ELR (cell line): ENCODE data around the gene ZNF304.

Source experiments
- DNase-seq: peaks from one replicate; pipeline ENCODE4 v3.0.0-alpha.2; 2015; ENCODE audit warnings: low read depth

ZNF304 gene

GRCh38 chr19:57350877-57351805 lies at the start of gene ZNF304:
Gene ZNF304 (plus strand): TSS chr19:57351271. CDS start chr19:57351665, 394 bp downstream.
- peak; percentile 94 for DNase-seq

- peak; percentile 88 for DNase-seq
Measured at GRCh38 chr19:57302020-57302465, 49.0 kb upstream of the ZNF304 start.

GRCh38 chr19:57302727-57303401 lies 48.2 kb upstream of the ZNF304 start:
- DNase-seq, result peak; percentile 52

- DNase-seq, result no peak
Measured at GRCh38 chr19:57305056-57305455, 46.0 kb upstream of the ZNF304 start.

- no peak for DNase-seq
Measured at GRCh38 chr19:57308514-57308913, 42.6 kb upstream of the ZNF304 start.

GRCh38 chr19:57310792-57311191 lies 40.3 kb upstream of the ZNF304 start:
- no peak for DNase-seq

GRCh38 chr19:57314146-57314545 lies 36.9 kb upstream of the ZNF304 start:
- no peak for DNase-seq

GRCh38 chr19:57317503-57317902 lies 33.6 kb upstream of the ZNF304 start:
- DNase-seq, result no peak

- no peak for DNase-seq
Measured at GRCh38 chr19:57319869-57320179, 31.2 kb upstream of the ZNF304 start.

GRCh38 chr19:57320180-57321084 lies 30.6 kb upstream of the ZNF304 start, which contains the start of gene ZNF543:
Gene ZNF543 (plus strand): TSS chr19:57320472. CDS start chr19:57320854, 382 bp downstream.
- DNase-seq, result peak; percentile 97

- no peak for DNase-seq
Measured at GRCh38 chr19:57321116-57321515, 30.0 kb upstream of the ZNF304 start.

- DNase-seq, result no peak
Measured at GRCh38 chr19:57321751-57322150, 29.3 kb upstream of the ZNF304 start.

- DNase-seq, result no peak
Measured at GRCh38 chr19:57324992-57325391, 26.1 kb upstream of the ZNF304 start.

- DNase-seq, result no peak
Measured at GRCh38 chr19:57327993-57328392, 23.1 kb upstream of the ZNF304 start.

- no peak for DNase-seq
Measured at GRCh38 chr19:57334191-57334590, 16.9 kb upstream of the ZNF304 start.

GRCh38 chr19:57338877-57339276 lies 12.2 kb upstream of the ZNF304 start:
- DNase-seq, result no peak

- no peak for DNase-seq
Measured at GRCh38 chr19:57342582-57342981, 8.5 kb upstream of the ZNF304 start.

GRCh38 chr19:57348136-57348535 lies 2.9 kb upstream of the ZNF304 start:
- peak; percentile 2 for DNase-seq

- peak; percentile 36 for DNase-seq
Measured at GRCh38 chr19:57351867-57352266, 796 bp downstream of the ZNF304 start.

GRCh38 chr19:57355916-57356315 lies 4.8 kb downstream of the ZNF304 start:
- no peak for DNase-seq

- DNase-seq, result no peak
Measured at GRCh38 chr19:57357406-57357805, 6.3 kb downstream of the ZNF304 start.

- DNase-seq, result no peak
Measured at GRCh38 chr19:57359300-57359699, 8.2 kb downstream of the ZNF304 start.
